HG02610 (cell line): ENCODE data around the gene TEN1.
"Not testable (repeated sequence)": the region's sequence is repeated elsewhere in the genome, so short reads cannot be mapped to it uniquely, and the experiment has no call there.

Experiments used
- ATAC-seq: cut with Tn5 transposase; IDR thresholded peaks from one replicate; pipeline ENCODE4 v1.9.1; 2021; ENCODE audit warnings: mild to moderate bottlenecking, moderate library complexity; ENCODE audit not compliant: unreplicated experiment

Gene TEN1, protein sequence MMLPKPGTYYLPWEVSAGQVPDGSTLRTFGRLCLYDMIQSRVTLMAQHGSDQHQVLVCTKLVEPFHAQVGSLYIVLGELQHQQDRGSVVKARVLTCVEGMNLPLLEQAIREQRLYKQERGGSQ

DNA sequence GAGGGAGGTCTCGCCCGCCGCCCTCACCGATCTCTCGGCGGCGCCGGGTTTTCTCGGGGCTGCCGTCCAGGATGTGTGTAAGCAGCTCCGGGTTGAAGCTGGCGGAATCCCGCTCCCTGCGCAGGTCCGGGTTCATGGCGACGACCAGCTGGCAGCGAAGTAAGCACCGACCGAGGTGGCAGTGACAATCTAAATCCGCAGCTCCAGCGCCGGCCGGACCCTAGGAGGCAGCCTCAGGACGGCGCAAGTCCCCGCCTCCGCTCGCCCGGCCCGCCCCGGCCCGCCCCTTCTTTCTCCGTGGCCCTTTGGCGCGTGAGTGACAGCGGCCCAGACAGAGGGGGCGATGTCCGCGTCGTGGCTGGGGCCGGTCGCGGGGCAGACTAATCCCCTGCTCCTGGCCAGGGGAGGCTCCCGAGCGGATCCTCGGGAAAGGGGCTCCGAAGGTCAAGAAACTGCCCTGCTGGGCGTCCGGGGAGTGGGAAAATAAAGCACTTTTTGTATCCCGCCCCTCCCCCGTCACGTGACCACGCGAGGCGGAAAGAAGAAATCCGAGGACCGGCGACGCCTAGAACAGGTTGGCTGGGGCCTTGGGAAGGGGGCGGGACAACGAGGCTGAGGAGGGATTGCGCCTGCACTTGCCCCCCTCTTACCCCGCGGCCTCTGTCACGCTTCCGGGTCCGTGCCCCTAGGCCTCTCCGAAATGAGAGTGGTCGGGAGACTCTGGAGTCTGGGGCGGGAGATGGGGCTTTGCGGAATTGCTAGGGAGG is at the start of gene TEN1, which contains the start of gene ACOX1:
TEN1 (plus strand) TSS at position 303 of the 767 bp plus-strand sequence. CDS start 6,953 bp downstream, outside the sequence.
ACOX1 (minus strand) TSS at position 229 of the 767 bp plus-strand sequence; CDS start at position 136, 93 bp downstream.
- peak; percentile 90 for ATAC-seq

DNA sequence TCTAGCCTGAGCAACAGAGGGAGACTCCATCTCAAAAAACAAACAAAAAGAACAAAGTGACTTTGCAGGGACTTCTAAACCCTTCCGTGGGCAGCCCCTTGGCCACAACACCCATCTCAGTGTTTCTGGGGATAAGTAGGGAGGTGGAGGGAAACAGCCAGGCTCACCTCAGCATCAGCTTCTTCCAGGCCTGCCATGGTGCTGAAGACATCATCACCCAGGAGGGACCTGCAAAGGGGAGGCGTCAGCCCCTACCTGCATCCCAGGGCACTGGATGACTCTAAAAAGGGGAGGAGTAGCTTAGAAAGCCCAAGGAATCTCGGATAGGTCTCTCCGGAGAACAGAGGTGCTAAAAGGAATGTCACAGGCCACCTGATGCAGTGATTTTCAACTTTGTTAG is 48.0 kb upstream of the TEN1 start:
- ATAC-seq, result no peak

DNA sequence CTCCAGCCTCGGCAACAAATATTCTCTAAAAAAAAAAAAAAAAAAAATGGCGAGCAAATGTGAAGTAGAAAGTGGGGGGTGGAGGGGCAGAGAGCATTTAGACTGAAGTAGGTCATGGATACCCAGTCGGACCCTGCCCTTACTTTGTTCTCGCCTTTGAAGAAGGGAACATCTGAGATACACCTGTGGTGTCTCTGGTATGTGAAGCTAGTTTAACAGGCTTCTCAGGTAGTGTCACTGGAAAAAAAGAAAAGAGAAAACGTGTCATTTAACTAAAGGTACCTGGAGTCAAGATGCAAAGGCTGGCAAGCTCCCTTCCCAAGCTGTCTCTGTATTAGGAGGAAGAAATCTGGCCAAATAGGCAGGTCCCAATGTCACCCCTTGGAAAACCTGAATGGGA is 46.2 kb upstream of the TEN1 start:
- no peak for ATAC-seq

DNA sequence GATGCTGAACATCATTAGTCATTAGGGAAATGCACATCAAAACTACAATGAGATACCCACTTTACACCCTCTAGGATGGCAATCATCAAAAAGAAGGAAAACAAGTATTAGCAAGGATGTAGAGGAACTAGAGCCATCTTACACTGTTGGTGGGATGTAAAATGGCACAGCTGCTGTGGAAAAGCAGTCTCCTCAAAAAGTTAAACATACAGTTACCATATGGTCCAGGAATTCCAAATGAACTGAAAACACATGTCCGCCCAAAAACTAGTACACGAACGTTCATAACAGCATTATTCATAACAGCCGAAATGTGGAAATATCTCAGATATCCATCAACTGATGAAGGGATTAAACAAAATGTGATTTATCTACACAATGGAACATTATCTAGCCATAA is 45.2 kb upstream of the TEN1 start:
- no peak for ATAC-seq

DNA sequence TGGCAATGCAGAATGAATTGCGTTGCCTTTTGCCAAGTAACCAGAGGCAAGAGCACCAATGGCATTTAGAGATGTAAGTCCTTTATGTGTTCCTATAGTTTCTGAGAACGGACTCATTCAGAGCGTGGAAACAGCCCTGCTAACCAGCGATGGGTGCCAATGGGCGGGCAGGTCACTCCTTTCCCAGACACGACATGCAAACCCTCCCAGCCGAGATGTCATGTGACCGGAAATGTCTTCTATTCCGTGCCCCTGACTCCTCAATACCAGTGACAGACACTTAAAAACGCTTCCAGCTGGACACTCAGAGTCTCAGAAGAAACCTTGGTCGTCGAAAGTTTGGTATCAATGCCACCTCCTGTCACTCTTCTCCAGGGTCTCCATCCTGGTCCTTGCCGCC is 41.4 kb upstream of the TEN1 start:
- ATAC-seq, result no peak

DNA sequence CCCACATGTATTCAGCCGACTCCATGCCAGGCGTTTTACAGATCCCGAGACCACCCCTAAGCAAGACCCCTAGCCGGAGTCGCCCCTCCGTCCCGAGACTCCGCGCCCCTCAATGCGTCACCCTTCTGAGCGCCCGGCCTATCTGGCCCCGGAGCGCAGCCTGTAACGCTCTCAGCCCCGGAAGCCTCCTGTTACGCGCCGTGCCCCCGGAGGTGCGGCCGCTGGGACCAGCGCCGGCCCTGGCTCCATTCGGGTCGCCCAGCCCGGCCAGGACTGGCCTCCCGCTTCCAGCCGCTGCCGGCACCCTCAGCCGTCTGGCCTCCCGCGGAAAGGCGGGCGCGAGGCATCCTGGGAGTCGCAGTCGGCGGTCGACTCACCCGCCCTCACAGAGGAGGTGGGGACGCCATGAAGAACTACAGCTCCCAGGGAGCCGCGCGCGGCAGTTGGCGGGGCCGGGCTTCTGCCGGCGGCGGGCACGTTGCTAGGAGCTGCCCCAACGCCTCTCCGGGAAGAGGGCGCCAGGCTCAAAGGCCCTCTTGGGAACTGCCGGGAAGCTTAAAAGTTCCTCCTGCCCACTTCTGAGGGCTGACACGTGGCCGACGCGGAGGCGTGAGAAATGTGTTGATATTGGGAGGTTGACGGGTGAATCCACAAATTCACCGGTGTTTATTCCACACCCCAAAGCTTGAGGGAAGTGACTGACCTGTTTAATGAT is 38.2 kb upstream of the TEN1 start, which contains the start of gene FBF1:
FBF1 (minus strand) TSS at position 316 of the 715 bp plus-strand sequence. CDS start 2,893 bp downstream, outside the sequence.
- peak; percentile 99 for ATAC-seq

DNA sequence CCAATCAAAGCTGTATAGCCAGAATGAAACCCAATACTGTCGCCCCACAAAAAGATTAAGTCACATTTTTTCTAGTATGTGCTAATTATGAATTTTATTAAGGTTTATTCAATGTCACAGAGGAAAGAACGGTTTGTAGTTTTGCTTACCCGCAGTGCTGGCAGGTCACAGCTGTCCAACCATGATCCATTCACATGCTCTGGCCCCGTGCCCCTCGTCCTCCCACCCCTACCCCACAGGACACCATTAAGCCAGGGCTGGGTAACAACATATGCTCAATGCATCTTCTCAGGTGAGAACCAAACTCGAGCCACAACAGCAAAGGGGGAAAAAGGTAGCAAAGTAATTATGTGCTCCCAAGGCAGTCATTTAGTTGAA is 37.6 kb upstream of the TEN1 start:
- no peak for ATAC-seq

DNA sequence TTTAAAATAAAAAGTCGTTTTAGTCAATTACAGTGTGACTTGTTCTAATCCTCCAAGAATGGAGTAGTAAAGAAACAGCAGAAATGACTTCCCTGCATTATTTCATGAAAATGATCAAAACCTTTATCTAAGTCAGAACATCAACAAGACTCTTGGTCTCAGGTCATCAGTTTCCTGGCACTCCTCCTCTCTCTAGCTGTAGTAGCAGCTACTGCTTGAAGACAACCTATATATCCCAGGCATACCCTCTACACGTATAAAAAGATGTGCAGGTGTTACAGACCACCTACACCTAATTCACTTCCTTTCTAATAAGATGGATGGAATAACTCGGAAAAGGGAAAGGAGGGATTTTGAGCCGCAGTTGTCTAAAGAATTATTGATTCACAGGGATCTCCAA is 36.6 kb upstream of the TEN1 start:
- ATAC-seq, result no peak

DNA sequence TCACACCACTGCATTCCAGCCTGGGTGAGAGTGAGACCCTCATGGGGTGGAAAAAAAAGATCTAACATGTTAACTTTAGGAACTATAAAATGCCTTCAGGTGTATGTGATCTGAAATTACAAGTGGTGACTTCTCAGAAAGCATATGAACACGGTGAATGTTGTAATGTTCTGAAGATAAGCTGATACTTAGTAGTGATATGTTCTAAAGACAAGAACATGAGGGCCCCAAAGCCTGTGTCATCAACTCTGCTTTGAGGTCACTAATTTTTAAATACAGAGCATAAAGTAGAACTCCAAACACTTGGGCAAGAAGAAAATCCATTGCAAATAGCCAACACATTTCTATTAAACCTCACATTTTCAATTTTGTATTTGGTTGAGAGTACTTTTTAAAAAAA is 35.5 kb upstream of the TEN1 start:
- no peak for ATAC-seq

DNA sequence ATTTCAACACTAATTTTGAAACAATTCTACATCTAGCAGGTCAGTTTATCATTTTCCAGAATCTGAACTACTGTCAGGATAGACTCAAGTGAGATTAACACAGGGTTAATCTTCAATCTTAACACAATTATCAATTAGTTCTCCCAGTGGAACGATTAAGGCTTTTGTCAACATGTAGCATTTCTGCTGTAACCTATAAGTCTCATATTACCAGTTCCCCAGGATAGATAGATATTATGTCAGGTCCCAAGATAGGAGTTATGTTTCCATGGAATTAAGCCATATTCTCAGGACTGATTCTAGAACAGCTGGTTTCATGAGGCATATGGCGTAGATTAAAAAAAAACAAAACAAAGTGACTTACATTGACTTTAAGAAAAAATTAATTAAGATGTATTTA is 33.8 kb upstream of the TEN1 start:
- ATAC-seq, result no peak

DNA sequence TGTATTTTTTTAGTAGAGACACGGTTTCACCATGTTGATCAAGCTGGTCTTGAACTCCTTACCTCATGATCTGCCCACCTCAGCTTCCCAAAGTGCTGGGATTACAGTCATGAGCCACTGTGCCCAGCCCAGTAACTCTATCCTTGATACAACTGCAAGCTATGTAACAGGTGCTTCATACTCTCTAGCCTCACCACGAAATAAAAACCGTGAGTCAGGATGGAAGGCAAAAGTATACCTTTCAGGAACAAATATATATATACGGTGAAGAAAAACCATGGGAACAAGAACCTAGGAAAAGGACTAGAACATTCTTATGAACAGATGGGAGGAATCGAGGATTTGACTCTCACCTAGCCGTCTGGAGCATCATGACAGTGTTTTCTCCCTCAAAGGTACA is 28.6 kb upstream of the TEN1 start:
- ATAC-seq, result no peak

DNA sequence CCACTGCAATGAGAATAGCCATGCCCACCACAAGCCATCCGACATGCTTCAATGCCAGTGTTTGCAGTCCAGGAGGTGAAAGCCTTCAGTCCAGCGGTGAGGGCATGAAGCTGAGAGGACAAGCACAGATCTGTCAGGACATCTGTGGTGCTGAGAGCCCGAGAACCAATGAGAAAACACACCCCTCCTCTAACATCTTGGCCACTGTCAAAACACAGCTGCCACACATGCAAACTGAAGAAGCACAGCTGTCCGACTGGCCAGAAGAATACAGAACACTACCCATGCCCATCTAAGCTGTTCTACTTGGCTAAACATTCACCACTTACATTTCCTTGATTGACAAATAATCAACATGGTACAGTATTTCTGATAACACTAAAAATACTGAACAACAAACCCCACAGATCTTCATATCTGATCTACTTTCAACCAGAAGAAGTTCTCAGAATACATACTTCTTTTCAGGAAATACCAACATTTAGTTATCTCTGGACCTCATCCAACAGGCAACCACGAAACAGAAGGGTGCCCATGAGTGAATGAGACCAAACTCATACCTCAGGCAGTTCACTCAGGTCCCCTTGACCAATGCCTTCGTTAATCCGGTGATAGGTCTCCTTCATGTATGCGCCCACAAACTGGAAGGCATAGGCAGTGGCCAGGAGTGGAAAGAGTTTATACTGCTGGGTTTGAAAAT is 28.0 kb upstream of the TEN1 start:
- no peak for ATAC-seq

DNA sequence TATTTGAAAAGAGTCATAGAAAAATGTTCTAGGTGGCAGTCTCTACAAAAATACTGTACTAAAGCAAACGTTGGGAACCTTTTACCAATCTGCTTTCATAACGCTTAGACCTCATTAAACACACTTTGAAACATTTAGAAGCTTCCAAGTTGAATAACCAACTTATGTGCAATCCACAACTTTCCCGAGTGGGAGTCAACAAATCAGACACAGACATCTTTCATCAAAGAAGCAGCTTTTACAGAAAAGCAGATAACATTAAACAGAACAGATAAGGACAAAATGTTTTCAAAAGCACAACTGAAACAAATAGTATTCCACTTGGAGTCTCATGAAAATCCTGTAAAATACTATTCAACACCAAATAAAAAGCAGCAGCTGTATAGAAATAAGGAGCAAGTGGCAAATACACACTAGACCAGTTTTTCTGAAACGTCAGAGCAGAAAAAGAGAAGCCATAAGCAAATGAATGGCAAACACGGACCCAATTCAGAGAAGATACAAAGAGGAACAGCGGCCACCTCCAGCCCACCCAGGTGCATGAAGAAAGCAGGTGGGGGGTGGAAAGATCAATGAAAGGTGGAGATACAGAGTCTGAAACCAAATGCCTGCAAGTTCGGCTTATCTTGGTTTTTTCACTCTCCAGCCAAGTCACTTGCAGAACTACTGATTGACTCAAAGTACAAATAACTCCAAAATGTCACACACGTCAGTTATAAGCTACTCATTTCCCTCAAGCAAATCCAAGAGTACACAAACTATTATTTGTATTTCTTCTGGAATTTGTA is 19.8 kb upstream of the TEN1 start:
- ATAC-seq, result no peak

DNA sequence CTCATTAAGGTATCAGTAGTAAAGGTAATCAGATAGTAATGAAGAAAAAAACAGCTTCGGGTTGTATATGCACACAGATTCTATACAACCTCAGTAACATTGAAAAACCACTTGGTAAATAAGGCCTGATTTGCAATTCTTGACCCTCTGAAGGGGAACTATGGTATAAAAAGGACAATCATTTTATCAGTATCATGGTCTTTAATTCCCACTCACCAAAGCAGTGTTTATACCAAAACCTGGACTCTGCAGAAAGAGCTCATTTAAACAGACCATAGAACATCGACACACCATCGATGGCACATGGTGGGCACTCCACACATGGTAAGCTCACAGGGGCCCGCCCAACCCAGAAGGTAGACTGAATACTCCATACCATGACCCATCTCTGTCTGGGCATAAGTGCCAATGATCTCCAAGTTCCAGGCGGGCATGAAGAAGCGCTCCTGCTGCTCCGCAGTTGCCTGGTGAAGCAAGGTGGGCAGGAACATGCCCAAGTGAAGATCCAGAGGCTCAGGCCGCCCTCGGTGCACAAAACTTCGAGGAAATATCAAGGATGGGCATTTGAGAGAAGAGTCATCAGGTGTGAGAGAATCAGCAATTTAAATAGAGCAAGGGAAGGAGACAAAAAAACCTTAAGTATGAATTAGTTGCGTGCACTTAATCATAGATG is 19.1 kb upstream of the TEN1 start:
- no peak for ATAC-seq

DNA sequence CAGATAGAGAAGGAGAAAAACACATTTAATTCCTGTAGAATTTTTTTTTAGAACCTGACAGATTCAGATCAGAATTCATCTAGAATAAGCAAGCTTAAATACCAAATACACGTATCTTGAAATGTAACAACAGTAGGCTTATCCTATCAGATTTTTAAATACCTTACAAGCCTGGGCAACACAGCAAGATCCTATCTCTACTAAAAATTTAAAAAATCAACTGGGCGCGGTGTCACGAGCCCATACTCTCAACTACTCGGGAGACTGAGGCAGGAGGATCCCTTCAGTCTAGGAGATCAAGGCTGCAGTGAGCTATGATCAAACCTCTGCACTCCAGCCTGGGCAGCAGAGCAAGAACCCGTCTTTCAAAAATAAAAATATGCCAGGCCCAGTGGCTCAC is 13.6 kb upstream of the TEN1 start:
- no peak for ATAC-seq

DNA sequence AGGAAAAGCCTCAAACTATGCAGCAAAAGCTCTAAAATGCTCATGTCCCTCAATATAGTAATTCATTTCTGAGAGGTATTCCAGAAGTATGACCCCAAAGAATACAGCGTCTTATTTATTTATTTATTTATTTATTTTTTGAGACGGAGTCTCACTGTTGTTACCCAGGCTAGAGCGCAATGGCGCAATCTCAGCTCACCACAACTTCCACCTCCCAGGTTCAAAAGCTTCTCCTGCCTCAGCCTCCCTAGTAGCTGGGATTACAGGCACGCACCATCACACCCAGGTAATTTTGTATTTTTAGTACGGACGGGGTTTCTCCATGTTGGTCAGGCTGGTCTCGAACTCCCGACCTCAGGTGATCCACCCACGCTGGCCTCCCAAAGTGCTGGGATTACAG is 10.0 kb upstream of the TEN1 start:
- ATAC-seq, result not testable (repeated sequence)

DNA sequence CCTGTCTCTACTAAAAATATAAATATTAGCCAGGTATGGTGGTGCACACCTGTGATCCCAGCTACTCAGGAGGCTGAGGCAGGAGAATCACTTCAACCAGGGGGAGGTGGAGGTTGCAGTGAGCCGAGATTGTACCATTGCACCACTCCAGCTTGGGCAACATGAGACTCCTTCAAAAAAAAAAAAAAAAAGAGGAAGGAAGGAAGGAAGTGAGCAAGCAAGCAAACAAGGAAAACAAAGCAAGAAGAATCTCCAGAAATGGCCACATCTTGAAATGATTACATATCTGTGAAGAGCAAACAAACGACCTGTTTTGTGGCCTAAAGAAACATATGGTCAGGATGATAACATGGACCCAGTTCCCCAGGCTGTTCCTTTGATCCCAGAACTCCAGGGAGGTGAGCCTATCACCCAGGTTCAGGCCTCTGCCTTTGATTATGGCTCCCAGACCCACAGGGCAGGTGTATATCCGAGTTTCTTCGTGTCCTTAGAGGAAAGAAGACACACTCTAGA is 9.0 kb upstream of the TEN1 start:
- no peak for ATAC-seq

DNA sequence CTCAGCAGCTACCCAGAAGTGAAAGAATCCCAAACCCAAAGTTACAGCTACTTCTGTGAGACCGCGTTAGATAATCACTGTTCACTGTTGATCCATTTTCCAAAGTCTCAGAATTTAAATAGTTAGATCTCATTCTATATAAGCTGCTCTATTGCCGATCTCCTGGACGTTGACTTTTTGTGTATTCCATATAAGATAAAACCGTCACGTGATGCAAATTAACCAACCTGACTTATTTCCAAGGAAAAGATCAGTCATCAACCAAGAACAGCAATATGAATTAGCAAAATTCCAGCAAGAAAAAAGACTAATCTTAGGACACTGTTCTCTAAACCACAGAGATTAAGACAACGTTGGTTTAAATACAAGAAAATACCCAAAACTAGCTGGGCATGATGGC is 8.4 kb upstream of the TEN1 start:
- ATAC-seq, result no peak

DNA sequence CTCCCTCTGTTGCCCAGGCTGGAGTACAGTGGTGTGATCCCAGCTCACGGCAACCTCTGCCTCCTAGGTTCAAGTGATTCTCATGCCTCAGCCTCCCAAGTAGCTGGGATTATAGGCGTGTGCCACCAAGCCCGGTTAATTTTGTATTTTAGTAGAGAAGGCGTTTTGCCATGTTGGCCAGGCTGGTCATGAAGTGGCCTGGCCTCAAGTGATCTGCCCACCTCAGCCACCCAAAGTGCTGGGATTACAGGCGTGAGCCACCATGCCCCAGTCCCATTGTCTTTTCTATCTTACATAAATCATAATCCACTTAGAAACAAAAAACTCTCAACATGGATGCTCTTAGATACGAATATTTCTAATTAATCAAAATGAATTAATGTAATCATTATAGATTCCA is 3.9 kb upstream of the TEN1 start:
- not testable (repeated sequence) for ATAC-seq

DNA sequence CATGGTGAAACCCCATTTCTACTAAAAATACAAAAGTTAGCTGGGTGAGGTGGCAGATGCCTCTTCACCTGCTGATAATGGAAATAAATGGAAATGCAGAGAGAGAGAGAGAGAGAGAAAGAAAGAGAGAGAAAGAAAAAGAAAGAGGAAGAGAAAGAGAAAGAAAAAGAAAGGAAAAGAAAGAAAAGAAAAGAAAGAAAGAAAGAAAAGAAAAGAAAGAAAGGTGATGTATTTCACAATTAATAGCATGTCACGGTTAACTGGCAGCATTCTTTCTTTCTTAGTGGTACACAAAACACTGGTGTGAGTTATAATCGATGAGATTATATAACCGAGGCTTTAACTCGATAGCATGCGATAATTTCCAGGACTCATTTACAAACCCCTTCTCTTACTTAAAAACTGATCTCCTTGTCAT is 3.3 kb upstream of the TEN1 start:
- ATAC-seq, result no peak
